Mesothelial cell of epicardium (in vitro differentiated cells): ENCODE measurements around the gene WNT10A. TPM values are rescaled to one million over a fixed set of nuclear protein-coding genes. Genes with fewer than 3 reads are reported as not detected.

Experiments used
- DNase-seq, 2 experiments: peaks; one replicate each; pipeline ENCODE4 v3.0.0; 2021; ENCODE audit warnings: low spot score in 2 of 2; ENCODE audit not compliant: unreplicated experiment in 2 of 2
- H3K27ac Mint-ChIP-seq: 2 replicates; pipeline ENCODE4 v1.8.0; 2021; ENCODE audit warnings: mixed read lengths
- H3K27me3 Mint-ChIP-seq: 2 replicates; pipeline ENCODE4 v1.8.0; 2021; ENCODE audit warnings: low read depth, mixed read lengths
- H3K36me3 Mint-ChIP-seq: 2 replicates; pipeline ENCODE4 v1.8.0; 2021; ENCODE audit warnings: mixed read lengths
- H3K4me1 Mint-ChIP-seq: 2 replicates; pipeline ENCODE4 v1.8.0; 2021; ENCODE audit warnings: mixed read lengths
- H3K4me3 Mint-ChIP-seq: 2 replicates; pipeline ENCODE4 v1.8.0; 2021; ENCODE audit warnings: mild to moderate bottlenecking, moderate library complexity, mixed read lengths
- H3K9me3 Mint-ChIP-seq: 2 replicates; pipeline ENCODE4 v1.8.0; 2021; ENCODE audit warnings: mixed read lengths
- total RNA-seq: library from RNA; stranded (reverse); gene quantifications from 3 replicates; pipeline ENCODE4 v1.2.1, GENCODE V29; 2021
- TF ChIP-seq, protein P1 (sequence below): fragments of 200-600 bp; sonication (generic); IDR thresholded peaks from one replicate; pipeline ENCODE4 v1.5.0; 2021; ENCODE audit warnings: antibody characterized with exemption; ENCODE audit not compliant: unreplicated experiment

WNT10A gene
- total RNA-seq, 1 donor from 2014 or later, result 53.2 TPM

DNA sequence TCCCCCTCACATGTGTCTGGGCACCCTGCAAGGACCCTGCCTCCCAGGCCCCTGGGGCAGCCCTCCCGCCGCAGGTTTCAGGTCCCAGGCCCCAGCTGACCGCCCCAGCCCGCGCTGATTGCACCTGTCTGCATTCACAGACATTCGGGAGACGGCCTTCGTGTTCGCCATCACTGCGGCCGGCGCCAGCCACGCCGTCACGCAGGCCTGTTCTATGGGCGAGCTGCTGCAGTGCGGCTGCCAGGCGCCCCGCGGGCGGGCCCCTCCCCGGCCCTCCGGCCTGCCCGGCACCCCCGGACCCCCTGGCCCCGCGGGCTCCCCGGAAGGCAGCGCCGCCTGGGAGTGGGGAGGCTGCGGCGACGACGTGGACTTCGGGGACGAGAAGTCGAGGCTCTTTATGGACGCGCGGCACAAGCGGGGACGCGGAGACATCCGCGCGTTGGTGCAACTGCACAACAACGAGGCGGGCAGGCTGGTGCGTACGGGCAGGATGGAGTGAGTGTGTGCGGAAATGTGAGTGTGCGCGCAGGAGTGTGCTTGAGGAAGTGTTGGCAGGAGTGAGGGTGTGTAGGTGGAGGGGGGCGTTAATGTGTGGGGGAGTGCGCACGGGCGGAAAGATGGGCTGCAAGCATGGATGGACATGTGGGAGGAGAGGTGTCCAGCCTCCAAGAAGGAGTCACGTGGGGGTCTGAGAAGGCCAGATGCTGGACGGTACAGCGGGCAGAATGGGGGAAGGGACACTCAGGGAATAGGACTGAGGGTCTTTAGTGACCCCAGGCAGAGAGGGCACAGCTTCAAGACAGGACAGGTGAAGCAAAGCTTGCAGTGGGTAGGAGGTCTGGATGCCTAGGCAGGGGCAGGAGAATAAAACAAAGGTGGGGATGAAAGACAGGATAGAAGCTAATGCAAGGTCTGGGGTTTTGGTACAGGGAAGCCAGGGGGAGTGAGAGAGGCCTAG is 9.0 kb upstream of the WNT10A start:
- Mint-ChIP-seq H3K9me3 (no peaks in the 10 kb centered on the region), H3K36me3 (peaks cover 5% of the 10 kb centered on the region), H3K27ac (peak overlapping the region; percentile 77), H3K4me1 (peaks cover 44% of the 10 kb centered on the region), H3K27me3 (peaks cover 50% of the 10 kb centered on the region), H3K4me3 (no peak overlapping the region)
- DNase-seq, result no peak
- TF ChIP-seq, protein P1, sequence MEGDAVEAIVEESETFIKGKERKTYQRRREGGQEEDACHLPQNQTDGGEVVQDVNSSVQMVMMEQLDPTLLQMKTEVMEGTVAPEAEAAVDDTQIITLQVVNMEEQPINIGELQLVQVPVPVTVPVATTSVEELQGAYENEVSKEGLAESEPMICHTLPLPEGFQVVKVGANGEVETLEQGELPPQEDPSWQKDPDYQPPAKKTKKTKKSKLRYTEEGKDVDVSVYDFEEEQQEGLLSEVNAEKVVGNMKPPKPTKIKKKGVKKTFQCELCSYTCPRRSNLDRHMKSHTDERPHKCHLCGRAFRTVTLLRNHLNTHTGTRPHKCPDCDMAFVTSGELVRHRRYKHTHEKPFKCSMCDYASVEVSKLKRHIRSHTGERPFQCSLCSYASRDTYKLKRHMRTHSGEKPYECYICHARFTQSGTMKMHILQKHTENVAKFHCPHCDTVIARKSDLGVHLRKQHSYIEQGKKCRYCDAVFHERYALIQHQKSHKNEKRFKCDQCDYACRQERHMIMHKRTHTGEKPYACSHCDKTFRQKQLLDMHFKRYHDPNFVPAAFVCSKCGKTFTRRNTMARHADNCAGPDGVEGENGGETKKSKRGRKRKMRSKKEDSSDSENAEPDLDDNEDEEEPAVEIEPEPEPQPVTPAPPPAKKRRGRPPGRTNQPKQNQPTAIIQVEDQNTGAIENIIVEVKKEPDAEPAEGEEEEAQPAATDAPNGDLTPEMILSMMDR, result no peak

DNA sequence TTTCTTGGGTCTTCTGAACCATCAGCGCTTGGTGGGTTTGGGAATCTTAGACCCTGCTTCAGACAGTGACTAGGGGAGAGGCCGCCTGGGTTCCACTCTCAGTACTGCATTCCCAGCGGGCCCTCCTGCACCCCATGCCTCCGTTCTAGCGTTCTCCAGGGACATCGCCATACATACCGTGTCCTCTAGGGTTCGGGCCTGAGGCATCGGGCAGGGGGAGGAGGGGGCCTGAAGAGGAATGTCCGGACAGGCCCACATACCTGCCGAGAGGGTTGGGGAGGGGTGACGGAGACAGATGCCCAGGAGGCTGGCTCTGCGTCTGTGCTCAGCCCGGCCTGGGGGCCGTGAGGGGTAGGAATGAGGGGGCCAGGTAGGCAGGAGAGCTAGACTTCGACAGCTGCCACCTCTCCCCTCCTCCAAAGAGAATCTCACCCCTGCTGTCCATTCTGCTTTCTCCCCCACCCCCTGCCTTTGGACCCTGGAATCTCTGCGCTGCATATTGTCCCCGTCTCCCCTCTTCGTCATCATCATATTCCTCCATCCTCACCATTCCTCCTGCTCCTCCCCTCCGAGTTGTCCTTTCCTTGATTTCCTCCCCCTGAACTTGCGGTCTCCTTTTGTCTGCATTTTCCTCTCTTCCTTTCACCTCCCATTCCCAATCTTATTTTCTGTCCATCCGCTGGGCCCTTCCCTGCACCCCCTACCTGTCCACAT is 7.8 kb upstream of the WNT10A start:
- Mint-ChIP-seq H3K36me3 (peaks cover 5% of the 10 kb centered on the region), H3K4me3 (no peak overlapping the region), H3K27me3 (peaks cover 50% of the 10 kb centered on the region), H3K4me1 (peaks cover 42% of the 10 kb centered on the region), H3K27ac (peak overlapping the region; percentile 77), H3K9me3 (no peaks in the 10 kb centered on the region)
- TF ChIP-seq, protein P1, result no peak
- DNase-seq, result no peak

DNA sequence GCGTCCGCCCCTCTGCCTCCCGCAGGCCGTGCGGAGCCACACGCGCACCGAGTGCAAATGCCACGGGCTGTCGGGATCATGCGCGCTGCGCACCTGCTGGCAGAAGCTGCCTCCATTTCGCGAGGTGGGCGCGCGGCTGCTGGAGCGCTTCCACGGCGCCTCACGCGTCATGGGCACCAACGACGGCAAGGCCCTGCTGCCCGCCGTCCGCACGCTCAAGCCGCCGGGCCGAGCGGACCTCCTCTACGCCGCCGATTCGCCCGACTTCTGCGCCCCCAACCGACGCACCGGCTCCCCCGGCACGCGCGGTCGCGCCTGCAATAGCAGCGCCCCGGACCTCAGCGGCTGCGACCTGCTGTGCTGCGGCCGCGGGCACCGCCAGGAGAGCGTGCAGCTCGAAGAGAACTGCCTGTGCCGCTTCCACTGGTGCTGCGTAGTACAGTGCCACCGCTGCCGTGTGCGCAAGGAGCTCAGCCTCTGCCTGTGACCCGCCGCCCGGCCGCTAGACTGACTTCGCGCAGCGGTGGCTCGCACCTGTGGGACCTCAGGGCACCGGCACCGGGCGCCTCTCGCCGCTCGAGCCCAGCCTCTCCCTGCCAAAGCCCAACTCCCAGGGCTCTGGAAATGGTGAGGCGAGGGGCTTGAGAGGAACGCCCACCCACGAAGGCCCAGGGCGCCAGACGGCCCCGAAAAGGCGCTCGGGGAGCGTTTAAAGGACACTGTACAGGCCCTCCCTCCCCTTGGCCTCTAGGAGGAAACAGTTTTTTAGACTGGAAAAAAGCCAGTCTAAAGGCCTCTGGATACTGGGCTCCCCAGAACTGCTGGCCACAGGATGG is 7.1 kb upstream of the WNT10A start:
- Mint-ChIP-seq H3K4me1 (peaks cover 40% of the 10 kb centered on the region), H3K9me3 (no peaks in the 10 kb centered on the region), H3K27ac (peak overlapping the region; percentile 77), H3K36me3 (peaks cover 5% of the 10 kb centered on the region), H3K4me3 (no peak overlapping the region), H3K27me3 (peaks cover 48% of the 10 kb centered on the region)
- DNase-seq, result no peak
- TF ChIP-seq, protein P1, result no peak

DNA sequence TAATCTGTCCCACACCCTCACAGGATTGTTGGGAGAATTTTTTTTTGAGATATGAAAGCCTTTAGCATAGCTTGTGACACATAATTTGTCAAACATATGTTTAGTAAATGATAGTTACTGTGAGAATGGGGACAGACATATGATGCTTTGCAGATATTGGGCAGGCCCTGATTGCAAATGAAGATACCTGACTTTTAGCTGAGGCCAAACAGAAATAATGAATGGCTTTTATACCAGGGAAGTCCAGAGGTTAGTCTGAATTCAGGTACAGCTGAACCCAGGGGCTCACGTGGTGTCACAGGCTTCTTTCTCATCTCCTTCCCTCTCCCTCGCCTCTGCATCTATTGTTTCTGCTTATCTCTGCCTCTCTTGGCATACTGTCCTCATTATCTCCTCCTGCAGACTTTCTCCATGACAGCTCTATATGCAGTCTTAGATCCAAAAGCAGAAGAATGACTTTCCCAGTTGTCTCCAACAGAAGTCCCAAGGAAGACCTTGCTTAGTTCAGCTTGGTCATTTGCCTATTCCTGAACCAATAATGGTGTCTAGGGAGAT is 4.9 kb upstream of the WNT10A start:
- H3K36me3 Mint-ChIP-seq, result peaks cover 5% of the 10 kb centered on the region
- H3K4me3 Mint-ChIP-seq, result no peak overlapping the region
- TF ChIP-seq, protein P1, result no peak
- peaks cover 50% of the 10 kb centered on the region for H3K4me1 Mint-ChIP-seq
- H3K9me3 Mint-ChIP-seq, result no peaks in the 10 kb centered on the region
- peak overlapping the region; percentile 24 for H3K27ac Mint-ChIP-seq
- peaks cover 51% of the 10 kb centered on the region for H3K27me3 Mint-ChIP-seq
- no peak for DNase-seq
